Omental fat pad (tissue), 4 donors: ENCODE measurements around the gene VSIG10L. TPM values are rescaled to one million over a fixed set of nuclear protein-coding genes. Genes with fewer than 3 reads are reported as not detected.

Experiments used
- ATAC-seq: fragments of 150-250 bp; one replicate; pipeline ENCODE4 v1.9.1; 2016; ENCODE audit warnings: mild to moderate bottlenecking, moderate library complexity; ENCODE audit not compliant: low FRiP score
- DNase-seq: peaks from one replicate; pipeline ENCODE4 v3.0.0-alpha.2; 2019; ENCODE audit warnings: low spot score
- total RNA-seq, 4 donors: library from RNA; depleted of rRNA; stranded (reverse); fragments of >200 nt; gene quantifications; one replicate each; pipeline ENCODE4 v1.1.0, GENCODE V29; 2016
- TF ChIP-seq, protein P1 (sequence below), 3 donors: fragments of 450-650 bp; IDR thresholded peaks; one replicate each; pipeline ENCODE4 v1.5.1; 2016 to 2017; ENCODE audit warnings: antibody characterized with exemption in 3 of 3, mild to moderate bottlenecking in 3 of 3, moderate library complexity in 2 of 3

Gene VSIG10L
- total RNA-seq, 4 donors from 2014 or later: 0.47 to 1.0 (median 0.98) TPM

GRCh38 chr19:51321799-51322198 lies 20.1 kb downstream of the VSIG10L start:
- ATAC-seq (no peak), DNase-seq (no peak)
- TF ChIP-seq, protein P1, sequence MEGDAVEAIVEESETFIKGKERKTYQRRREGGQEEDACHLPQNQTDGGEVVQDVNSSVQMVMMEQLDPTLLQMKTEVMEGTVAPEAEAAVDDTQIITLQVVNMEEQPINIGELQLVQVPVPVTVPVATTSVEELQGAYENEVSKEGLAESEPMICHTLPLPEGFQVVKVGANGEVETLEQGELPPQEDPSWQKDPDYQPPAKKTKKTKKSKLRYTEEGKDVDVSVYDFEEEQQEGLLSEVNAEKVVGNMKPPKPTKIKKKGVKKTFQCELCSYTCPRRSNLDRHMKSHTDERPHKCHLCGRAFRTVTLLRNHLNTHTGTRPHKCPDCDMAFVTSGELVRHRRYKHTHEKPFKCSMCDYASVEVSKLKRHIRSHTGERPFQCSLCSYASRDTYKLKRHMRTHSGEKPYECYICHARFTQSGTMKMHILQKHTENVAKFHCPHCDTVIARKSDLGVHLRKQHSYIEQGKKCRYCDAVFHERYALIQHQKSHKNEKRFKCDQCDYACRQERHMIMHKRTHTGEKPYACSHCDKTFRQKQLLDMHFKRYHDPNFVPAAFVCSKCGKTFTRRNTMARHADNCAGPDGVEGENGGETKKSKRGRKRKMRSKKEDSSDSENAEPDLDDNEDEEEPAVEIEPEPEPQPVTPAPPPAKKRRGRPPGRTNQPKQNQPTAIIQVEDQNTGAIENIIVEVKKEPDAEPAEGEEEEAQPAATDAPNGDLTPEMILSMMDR (IDR thresholded peaks at IDR 0.05): no peak

DNA sequence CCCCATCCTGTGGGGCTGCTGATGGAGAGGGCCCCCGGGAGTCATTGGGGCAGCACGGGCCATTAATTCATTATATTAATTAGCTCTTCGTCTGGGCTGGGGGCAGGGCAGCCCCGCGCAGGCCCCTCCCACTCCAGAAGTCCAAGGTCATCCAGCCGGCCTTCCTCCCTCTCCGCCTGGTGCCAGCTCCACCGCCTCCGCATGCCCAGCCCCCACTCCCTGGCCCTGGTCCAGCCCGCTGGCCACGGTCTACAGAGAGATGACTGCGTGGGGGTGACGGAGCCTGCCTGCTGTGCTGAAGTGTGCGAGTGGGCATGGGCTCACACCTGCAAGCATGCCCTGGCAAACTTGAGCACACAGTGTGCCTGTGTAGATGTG lies 21.7 kb downstream of the VSIG10L start:
- no peak for ATAC-seq
- TF ChIP-seq, protein P1 (IDR thresholded peaks at IDR 0.05): no peak
- DNase-seq: no peak

GRCh38 chr19:51319649-51320279 lies 22.2 kb downstream of the VSIG10L start:
- DNase-seq (no peak), ATAC-seq (no peak)
- TF ChIP-seq, protein P1 (IDR thresholded peaks at IDR 0.05): no peak

- DNase-seq (no peak), ATAC-seq (no peak)
- TF ChIP-seq, protein P1 (IDR thresholded peaks at IDR 0.05): no peak
Measured at GRCh38 chr19:51318687-51319648, 23.0 kb downstream of the VSIG10L start.

- DNase-seq (no peak), ATAC-seq (no peak)
- TF ChIP-seq, protein P1 (IDR thresholded peaks at IDR 0.05): no peak
Measured at GRCh38 chr19:51317968-51318367, 24.0 kb downstream of the VSIG10L start.

- no peak for ATAC-seq
- TF ChIP-seq, protein P1 (IDR thresholded peaks at IDR 0.05): no peak
- DNase-seq: no peak
Measured at GRCh38 chr19:51317376-51317775, 24.6 kb downstream of the VSIG10L start.
